ENCODE results near the gene SRMS.

DNA sequence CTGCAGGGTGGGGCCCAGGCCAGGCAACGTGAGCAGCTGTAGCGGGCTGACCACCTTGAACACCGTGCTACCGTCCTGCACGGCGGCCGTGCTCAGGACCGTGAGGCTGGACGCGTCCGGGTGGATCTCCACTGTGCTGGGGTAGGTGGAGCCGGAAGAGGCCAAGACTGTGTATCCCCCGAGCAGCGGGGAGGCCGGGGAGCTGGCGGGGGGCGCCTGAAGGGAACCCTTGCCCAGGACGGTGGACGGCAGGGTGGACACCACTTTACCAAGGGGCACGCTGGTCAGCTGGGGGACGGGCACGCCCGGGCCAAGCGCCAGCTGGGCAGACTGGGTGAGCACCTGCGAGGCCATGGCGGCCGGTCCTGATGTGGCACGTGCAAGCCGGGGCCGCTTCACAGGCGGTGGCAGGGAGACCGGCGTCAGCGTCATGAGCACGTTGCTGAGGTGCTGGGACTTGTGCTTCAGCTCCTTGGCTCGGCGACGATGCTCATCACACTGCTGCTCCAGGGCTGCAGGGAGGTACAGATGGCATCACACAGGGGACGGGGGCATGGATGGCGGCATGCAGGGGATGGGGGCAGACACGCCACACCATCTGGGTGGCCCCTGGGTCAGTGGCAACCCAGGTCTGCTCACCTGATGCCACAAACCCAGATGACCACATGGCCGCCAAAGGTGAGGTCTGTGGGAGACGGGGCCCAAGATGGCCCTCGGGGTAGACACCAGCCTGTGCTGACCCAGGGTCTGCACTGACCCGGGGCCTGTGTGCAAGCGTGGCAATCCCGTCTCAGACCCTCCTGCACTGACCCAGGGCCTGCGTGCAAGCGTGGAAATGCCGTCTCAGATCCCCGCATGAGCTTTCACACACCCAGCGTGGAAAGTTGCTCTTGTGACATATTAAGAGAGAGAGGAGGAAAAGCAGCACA lies 42.9 kb upstream of the SRMS start:
- no peak for TF ChIP-seq EGR1 (IDR thresholded peaks at IDR 0.05)
- TF ChIP-seq, protein P1, sequence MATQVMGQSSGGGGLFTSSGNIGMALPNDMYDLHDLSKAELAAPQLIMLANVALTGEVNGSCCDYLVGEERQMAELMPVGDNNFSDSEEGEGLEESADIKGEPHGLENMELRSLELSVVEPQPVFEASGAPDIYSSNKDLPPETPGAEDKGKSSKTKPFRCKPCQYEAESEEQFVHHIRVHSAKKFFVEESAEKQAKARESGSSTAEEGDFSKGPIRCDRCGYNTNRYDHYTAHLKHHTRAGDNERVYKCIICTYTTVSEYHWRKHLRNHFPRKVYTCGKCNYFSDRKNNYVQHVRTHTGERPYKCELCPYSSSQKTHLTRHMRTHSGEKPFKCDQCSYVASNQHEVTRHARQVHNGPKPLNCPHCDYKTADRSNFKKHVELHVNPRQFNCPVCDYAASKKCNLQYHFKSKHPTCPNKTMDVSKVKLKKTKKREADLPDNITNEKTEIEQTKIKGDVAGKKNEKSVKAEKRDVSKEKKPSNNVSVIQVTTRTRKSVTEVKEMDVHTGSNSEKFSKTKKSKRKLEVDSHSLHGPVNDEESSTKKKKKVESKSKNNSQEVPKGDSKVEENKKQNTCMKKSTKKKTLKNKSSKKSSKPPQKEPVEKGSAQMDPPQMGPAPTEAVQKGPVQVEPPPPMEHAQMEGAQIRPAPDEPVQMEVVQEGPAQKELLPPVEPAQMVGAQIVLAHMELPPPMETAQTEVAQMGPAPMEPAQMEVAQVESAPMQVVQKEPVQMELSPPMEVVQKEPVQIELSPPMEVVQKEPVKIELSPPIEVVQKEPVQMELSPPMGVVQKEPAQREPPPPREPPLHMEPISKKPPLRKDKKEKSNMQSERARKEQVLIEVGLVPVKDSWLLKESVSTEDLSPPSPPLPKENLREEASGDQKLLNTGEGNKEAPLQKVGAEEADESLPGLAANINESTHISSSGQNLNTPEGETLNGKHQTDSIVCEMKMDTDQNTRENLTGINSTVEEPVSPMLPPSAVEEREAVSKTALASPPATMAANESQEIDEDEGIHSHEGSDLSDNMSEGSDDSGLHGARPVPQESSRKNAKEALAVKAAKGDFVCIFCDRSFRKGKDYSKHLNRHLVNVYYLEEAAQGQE (IDR thresholded peaks at IDR 0.05; ENCODE audit: low read depth) = no peak

Measured in Ishikawa (cell line).